ENCODE data around the gene SYS1.

The SYS1 gene

DNA sequence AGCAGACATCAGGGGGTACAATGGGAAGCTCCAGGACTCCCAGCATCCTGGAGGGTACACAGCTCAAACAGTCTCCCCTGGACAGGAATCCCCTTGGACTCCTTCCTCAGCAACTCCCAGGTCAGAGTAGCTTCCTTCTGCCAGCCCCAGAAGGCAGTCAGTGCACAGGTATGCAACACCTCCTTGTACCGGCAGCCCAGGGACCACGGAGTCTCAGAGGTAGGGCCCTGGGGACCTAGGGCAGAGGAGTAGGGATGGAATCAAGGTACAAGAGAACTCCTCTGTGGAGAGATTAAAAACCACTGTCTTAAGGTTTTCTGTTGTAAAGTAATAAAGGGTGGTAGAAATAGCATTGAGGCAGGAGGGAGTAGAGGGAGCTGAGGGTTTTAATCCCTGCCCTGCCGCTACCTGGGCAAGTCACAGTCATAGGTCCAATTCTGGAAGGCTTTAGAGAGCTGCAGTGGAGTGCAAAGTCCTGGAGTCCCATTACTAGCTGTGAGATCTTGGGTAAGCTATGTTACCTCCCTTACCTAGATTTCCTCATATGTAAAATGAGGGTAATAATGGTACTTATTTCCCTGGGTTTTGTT lies 7.7 kb downstream of the SYS1 start:
- in situ Hi-C loops (cut with MboI; ENCODE audit: low sequenced_read_pairs): loop anchor here (5.0 kb wide), 1 partner anchor 67 kb away; no protein-coding TSS in a partner anchor
- H3K4me3 ChIP-seq: no peak overlapping the region
- no peaks in the 10 kb centered on the region for H3K27me3 ChIP-seq (ENCODE audit: low read depth)
- H3K36me3 ChIP-seq (replicated peaks): peaks cover 8% of the 10 kb centered on the region
- DNase-seq (ENCODE audit: low spot score in 2 of 2): no peak
- peaks cover 2% of the 10 kb centered on the region; the same call in 1 of the 2 replicates for H3K4me1 ChIP-seq
- no peaks in the 10 kb centered on the region for H3K9me3 ChIP-seq

DNA sequence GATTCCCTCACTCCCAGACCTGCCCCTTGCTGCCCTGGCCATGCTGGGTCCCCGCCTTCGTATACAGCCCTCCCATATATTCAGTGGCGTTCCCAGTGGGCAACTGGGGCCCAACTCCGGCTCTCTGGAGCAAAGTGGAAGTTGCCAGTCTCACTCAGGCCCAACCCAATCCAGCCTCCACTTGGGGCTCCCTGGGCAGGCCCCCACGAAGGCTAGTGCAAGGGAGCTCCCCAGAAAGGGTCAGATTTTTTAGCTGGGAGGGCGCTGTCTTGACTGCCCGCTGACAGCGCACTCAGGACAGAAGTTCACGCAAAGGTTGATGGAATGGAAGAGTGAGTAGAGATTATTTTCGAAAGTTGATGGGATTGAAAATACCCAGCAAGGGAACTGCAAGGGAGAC lies 9.3 kb downstream of the SYS1 start:
- in situ Hi-C loops (cut with MboI; ENCODE audit: low sequenced_read_pairs): loop anchor here (5.0 kb wide), 1 partner anchor 65 kb away; no protein-coding TSS in a partner anchor
- H3K4me3 ChIP-seq: no peak overlapping the region
- DNase-seq (ENCODE audit: low spot score in 2 of 2): no peak
- H3K27me3 ChIP-seq (ENCODE audit: low read depth): no peaks in the 10 kb centered on the region
- no peaks in the 10 kb centered on the region for H3K9me3 ChIP-seq
- H3K4me1 ChIP-seq: peaks cover 2% of the 10 kb centered on the region; the same call in 1 of the 2 replicates
- peaks cover 8% of the 10 kb centered on the region for H3K36me3 ChIP-seq (replicated peaks)

DNA sequence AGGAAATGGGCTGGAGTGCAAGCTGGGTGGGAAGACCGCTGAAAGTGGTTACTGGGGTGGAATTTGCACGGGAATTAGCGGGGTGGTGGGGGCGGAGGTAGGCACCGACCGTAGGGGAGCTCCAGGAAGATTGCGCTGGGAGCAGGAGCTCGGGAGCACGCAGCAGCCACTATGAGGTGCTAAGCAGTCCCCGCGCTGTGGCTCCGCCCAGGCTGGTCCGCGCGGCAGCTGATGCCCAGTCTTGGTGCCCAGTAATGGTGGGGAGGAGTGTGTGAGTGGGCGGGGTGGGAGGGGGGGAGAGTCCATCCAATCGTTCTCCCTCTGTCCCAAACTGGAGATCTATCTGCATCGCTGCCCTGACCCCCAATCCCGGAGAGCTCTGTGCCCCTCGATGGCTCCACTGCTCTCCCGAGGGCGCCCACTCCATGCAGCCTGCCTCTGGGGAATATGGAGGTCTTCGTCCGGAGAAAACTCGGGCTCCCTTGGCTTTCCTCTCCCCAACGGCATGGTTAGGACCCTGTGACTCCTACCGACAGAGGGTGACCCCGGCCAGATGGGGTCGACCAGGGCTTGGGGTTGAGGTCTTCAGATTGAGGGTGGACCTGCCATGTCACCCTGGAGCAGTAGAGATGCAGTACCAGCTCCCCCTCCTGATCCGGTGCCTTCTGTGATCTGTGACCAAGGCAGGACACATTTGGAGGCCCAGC lies 9.8 kb downstream of the SYS1 start:
- no peaks in the 10 kb centered on the region for H3K9me3 ChIP-seq
- in situ Hi-C loops (cut with MboI; ENCODE audit: low sequenced_read_pairs): loop anchor here (5.0 kb wide), 1 partner anchor 65 kb away; no protein-coding TSS in a partner anchor
- no peak overlapping the region for H3K4me3 ChIP-seq
- H3K36me3 ChIP-seq (replicated peaks): peaks cover 7% of the 10 kb centered on the region
- peaks cover 2% of the 10 kb centered on the region; the same call in 1 of the 2 replicates for H3K4me1 ChIP-seq
- H3K27me3 ChIP-seq (ENCODE audit: low read depth): no peaks in the 10 kb centered on the region
- no peak for DNase-seq (ENCODE audit: low spot score in 2 of 2)

DNA sequence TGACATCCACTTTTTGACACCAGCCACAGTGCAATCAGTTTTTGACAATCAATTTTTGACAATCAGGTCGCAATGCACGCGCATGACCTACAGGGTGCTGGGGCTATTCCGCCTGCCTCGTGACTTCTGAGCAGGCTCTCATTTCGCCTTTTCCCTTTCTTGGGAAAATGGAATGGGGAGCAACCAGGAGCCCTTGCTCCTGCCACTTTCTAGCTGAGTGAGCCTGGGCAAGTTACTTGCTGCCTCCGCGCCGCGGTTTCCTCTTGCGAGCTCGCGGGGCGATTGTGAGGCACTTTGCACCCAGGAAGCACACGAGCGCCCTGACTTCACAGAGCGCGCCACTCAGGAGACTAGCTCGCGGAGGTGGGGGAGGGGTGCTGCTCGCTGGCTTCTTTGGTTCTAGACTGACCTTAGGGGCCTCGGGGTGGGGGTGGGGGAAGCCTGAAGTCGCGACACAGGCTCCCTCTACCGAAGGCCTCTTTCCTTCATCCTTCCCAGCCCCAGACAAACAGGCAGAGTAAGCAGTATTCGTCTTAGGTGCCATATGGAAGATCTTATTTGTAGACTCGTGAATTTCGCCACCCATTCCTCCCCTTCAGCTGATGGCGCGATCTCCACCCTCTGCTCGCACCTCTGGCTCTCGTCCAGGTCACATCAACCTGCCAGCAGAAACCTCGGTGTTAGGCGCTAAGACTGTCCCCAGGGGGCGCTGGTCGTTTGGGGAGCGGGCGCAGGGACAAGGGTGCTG lies 10.6 kb downstream of the SYS1 start:
- H3K9me3 ChIP-seq: no peaks in the 10 kb centered on the region
- H3K4me3 ChIP-seq: peak overlapping the region; percentile 25
- no peaks in the 10 kb centered on the region for H3K27me3 ChIP-seq (ENCODE audit: low read depth)
- peaks cover 3% of the 10 kb centered on the region for H3K36me3 ChIP-seq (replicated peaks)
- H3K4me1 ChIP-seq: peaks cover 7% of the 10 kb centered on the region; the same call in 1 of the 2 replicates
- in situ Hi-C loops (cut with MboI; ENCODE audit: low sequenced_read_pairs): loop anchor here (5.0 kb wide), 1 partner anchor 64 kb away; no protein-coding TSS in a partner anchor
- peak; percentile 69 to 96 for DNase-seq (ENCODE audit: low spot score in 2 of 2)

DNA sequence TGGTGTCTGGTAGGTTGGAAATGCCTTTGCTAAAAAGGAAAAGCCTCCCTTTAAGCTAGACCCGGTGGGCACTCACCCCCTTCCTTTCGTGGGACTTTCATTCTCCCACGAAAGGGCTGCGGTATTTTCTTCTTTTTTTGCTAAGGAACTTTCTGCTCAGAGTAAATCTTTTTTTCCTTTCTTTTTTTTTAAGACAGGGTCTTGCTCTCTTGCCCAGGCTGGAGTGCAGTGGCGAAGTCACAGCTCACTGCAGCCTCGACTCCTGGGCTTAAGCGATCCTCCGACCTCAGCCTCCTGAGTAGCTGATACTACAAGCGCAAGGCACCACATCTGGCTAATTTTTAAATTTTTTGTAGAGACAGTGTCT lies 11.1 kb downstream of the SYS1 start:
- no peak for DNase-seq (ENCODE audit: low spot score in 2 of 2)
- Histone ChIP-seq H3K9me3 (no peaks in the 10 kb centered on the region), H3K27me3 (ENCODE audit: low read depth) (no peaks in the 10 kb centered on the region), H3K4me3 (0 out of 2 replicates have a peak overlapping the region, but pooled peaks have one; percentile 25), H3K36me3 (replicated peaks) (no peaks in the 10 kb centered on the region; the same call in 1 of the 2 replicates), H3K4me1 (peaks cover 7% of the 10 kb centered on the region; the same call in 1 of the 2 replicates)
- in situ Hi-C loops (cut with MboI; ENCODE audit: low sequenced_read_pairs): loop anchor here (5.0 kb wide), 1 partner anchor 63 kb away; no protein-coding TSS in a partner anchor

DNA sequence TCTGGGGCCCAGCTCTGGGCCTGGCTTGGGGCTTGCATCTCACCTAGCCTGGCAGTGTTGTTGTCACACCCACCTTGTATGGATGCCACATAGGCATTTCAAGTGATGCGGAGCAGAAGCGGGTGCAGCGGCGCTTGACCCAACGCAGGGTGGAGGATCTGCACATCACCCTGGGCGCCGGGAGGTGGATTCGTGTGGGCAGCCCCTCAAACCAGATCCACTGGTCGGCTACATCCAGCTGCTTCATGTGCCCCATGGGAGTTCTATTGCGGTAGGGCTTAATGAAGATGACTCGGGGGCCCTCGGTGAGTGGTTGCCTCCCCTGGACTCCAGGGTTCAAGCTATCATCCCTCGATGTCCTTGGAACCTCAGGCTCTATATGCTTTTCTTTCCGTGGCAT lies 12.0 kb downstream of the SYS1 start:
- Histone ChIP-seq H3K4me1 (peaks cover 7% of the 10 kb centered on the region; the same call in 1 of the 2 replicates), H3K4me3 (no peak overlapping the region), H3K27me3 (ENCODE audit: low read depth) (no peaks in the 10 kb centered on the region), H3K36me3 (replicated peaks) (no peaks in the 10 kb centered on the region), H3K9me3 (no peaks in the 10 kb centered on the region)
- in situ Hi-C loops (cut with MboI; ENCODE audit: low sequenced_read_pairs): loop anchor here (5.0 kb wide), 1 partner anchor 62 kb away; no protein-coding TSS in a partner anchor
- DNase-seq (ENCODE audit: low spot score in 2 of 2): no peak

DNA sequence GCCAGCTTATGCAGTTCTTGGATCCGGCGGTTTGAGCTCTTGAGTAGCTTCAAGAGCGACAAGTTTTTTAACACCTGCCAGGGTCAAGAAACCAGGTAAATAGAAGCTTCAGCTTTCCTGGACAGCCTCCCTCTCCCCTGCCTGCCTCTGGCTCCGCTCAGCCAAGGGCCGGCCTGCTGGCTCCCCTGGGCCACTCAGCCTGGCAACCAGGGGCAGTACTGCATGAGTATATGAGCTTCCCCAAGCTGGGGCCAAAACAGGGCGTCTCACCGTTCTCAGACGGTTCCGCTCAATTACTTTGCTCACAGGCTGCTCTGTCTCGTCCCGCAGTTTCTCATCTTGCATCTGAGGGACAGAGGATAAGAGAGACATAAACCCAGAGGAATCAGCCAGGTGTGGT lies 14.3 kb downstream of the SYS1 start:
- in situ Hi-C loops (cut with MboI; ENCODE audit: low sequenced_read_pairs): no loop called here
- peaks cover 7% of the 10 kb centered on the region; the same call in 1 of the 2 replicates for H3K4me1 ChIP-seq
- H3K4me3 ChIP-seq: no peak overlapping the region
- no peaks in the 10 kb centered on the region for H3K9me3 ChIP-seq
- H3K36me3 ChIP-seq (replicated peaks): no peaks in the 10 kb centered on the region
- DNase-seq (ENCODE audit: low spot score in 2 of 2): no peak
- H3K27me3 ChIP-seq (ENCODE audit: low read depth): no peaks in the 10 kb centered on the region

DNA sequence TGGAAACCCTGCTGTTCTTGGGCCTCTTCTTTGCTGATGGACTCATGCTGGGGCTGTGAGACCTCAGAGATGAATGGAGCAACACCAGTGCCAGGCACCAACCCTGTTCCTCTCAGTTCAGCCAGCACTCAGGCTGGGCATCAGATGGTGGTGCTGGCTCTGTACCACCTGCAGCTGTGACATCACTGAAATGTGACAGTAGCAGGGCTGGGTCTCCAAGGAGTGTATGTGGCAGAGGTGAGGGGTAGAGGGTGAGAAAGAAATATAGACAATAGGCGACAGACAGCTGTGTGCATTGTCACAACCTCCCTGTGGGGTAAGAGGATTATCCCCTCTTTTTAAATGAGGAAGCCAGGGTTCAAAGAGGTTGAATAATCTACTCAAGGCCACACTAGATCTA lies 15.2 kb downstream of the SYS1 start, which contains the start of gene TP53TG5:
TP53TG5 (minus strand) TSS at position 135 of the 400 bp plus-strand sequence; CDS start at position 46, 89 bp downstream.
- Histone ChIP-seq H3K4me1 (peaks cover 7% of the 10 kb centered on the region; the same call in 1 of the 2 replicates), H3K4me3 (no peak within 1 kb of the TSS), H3K27me3 (ENCODE audit: low read depth) (no peaks in the 10 kb centered on the region), H3K9me3 (no peaks in the 10 kb centered on the region), H3K36me3 (replicated peaks) (no peaks in the 10 kb centered on the region)
- in situ Hi-C loops (cut with MboI; ENCODE audit: low sequenced_read_pairs): no loop called here
- DNase-seq (ENCODE audit: low spot score in 2 of 2): peak in 1 of 2 experiments; percentile 3

DNA sequence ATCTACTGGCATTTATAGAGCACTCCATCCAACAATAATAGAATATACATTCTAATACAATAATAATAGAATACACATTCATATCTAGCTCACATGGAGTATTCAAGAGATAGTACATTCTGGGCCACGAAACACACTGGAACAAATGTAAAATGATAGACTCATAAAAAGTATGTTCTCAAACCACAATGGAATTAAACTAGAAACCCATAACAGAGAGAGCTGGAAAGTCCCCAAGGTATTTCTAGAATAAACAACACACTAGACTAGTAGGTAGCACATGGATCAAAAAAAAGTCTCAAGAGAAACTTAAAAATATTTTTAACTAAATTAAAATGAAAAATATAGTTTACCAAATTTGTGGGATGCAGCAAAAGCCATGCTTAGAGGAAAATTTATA lies 24.3 kb downstream of the SYS1 start:
- DNase-seq (ENCODE audit: low spot score in 2 of 2): no peak
- Histone ChIP-seq H3K27me3 (ENCODE audit: low read depth) (no peaks in the 10 kb centered on the region), H3K4me3 (no peak overlapping the region), H3K9me3 (no peaks in the 10 kb centered on the region), H3K36me3 (replicated peaks) (no peaks in the 10 kb centered on the region), H3K4me1 (no peaks in the 10 kb centered on the region)
- in situ Hi-C loops (cut with MboI; ENCODE audit: low sequenced_read_pairs): no loop called here

DNA sequence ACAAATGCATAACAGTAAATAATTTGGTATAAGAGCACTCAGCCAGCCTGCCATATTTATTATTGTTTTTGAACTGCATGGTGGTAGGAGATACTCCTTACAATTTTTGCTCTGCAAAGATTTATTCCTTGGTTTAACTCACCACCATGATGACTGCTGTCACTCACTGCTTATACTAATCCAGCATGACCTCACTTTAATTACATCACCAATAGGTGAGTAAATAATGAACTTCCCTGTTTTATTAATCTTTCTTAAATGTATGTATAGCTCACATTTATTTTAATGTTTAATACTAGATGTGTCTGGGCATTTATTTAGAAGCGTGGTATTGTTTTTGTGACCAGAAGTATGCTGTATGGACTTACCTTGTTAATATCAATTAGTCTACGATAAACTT lies 28.0 kb downstream of the SYS1 start:
- in situ Hi-C loops (cut with MboI; ENCODE audit: low sequenced_read_pairs): no loop called here
- Histone ChIP-seq H3K4me1 (no peaks in the 10 kb centered on the region), H3K27me3 (ENCODE audit: low read depth) (no peaks in the 10 kb centered on the region), H3K4me3 (no peak overlapping the region), H3K36me3 (replicated peaks) (no peaks in the 10 kb centered on the region), H3K9me3 (no peaks in the 10 kb centered on the region)
- DNase-seq (ENCODE audit: low spot score in 2 of 2): no peak

DNA sequence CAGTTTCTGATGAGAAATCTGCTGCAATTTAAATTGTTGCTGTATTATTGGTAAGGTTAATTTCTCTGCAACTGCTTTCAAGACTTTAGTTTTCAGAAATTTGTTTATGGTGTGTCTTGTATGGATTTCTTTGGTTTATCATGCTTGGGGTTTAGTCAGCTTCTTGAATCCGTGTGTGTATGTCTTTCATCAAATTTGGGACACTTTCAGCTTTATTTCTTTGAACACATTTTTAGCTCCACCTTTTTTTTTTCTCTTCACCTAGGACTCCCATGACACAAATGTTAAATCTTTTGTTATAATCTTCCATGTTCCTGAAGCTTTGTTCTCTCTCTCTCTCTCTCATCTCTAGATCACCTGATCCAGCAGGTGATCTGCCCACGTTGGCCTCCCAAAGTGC lies 28.6 kb downstream of the SYS1 start:
- in situ Hi-C loops (cut with MboI; ENCODE audit: low sequenced_read_pairs): no loop called here
- Histone ChIP-seq H3K36me3 (replicated peaks) (no peaks in the 10 kb centered on the region), H3K4me3 (no peak overlapping the region), H3K4me1 (no peaks in the 10 kb centered on the region), H3K27me3 (ENCODE audit: low read depth) (no peaks in the 10 kb centered on the region), H3K9me3 (no peaks in the 10 kb centered on the region)
- DNase-seq (ENCODE audit: low spot score in 2 of 2): no peak

DNA sequence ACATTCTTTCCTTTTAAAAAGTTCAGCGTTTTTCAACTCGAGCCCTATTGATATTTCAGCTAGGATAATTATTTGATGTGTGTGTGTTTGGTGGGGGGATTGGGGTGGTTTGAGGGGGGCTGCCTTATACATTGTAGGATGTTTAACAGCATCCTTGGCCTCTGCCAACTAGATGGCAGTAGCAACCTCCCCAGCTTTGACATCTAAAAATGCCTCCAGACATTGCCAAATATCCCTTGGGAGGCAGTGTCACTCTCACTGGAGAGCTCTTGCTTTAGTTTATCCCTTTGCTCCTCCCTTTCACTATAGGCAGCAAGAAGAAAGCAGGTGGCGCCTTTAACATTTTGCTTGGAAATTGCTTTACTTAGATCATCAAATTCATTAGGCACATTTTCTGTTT lies 29.8 kb downstream of the SYS1 start:
- Histone ChIP-seq H3K4me1 (no peaks in the 10 kb centered on the region), H3K36me3 (replicated peaks) (no peaks in the 10 kb centered on the region), H3K9me3 (no peaks in the 10 kb centered on the region), H3K27me3 (ENCODE audit: low read depth) (no peaks in the 10 kb centered on the region), H3K4me3 (no peak overlapping the region)
- in situ Hi-C loops (cut with MboI; ENCODE audit: low sequenced_read_pairs): no loop called here
- no peak for DNase-seq (ENCODE audit: low spot score in 2 of 2)

DNA sequence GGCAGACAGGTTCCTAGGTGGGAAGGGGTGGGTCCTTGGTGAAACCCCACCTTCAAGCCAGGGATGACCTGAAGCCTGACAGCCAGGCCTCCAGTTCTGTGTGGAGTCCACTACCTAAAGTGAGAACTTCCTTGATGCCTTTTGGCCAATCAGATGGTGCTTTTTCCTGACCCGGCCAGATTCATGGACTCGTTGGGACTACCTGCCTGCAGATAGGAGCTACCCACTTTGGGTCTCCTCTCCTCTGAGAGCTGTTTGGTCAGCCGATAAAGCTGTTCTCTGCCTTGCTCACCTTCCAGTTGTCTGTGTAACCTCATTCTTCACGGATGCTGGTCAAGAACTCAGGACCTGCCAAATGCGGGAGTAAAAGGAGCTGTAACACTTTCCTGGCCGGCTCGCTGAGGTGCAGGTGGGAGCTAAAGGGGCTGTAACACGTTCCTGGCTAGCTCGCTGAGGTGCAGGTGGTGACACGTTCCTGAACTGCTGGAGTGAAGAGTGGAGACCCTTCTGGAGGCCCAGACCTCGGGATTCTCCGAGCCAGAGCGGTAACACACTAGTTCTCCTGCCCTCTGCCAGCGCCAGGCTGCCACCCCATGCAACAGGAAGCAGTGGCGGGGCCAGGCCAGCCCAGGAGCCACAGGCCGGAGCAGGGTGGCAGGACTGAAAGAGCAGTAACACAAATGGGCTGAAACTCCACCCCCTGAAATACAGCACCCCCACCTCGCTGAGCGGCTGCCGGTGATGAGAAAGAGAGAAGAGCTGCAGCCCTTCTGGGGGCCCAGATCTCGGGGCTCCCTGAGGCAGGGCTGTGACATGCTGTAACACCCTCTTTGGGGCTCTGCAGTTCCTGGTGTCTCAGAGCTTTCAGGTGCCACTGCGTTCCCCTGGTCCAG lies 31.5 kb downstream of the SYS1 start:
- H3K36me3 ChIP-seq (replicated peaks): no peaks in the 10 kb centered on the region
- no peak overlapping the region for H3K4me3 ChIP-seq
- peaks cover 4% of the 10 kb centered on the region for H3K9me3 ChIP-seq
- no peak for DNase-seq (ENCODE audit: low spot score in 2 of 2)
- in situ Hi-C loops (cut with MboI; ENCODE audit: low sequenced_read_pairs): no loop called here
- no peaks in the 10 kb centered on the region for H3K27me3 ChIP-seq (ENCODE audit: low read depth)
- H3K4me1 ChIP-seq: no peaks in the 10 kb centered on the region
